HG02678 (cell line): ENCODE results near the gene APEH.

Source experiments
- ATAC-seq: cut with Tn5 transposase; IDR thresholded peaks from one replicate; pipeline ENCODE4 v1.9.1; 2021; ENCODE audit warnings: mild to moderate bottlenecking, moderate library complexity; ENCODE audit not compliant: unreplicated experiment

Gene APEH

DNA sequence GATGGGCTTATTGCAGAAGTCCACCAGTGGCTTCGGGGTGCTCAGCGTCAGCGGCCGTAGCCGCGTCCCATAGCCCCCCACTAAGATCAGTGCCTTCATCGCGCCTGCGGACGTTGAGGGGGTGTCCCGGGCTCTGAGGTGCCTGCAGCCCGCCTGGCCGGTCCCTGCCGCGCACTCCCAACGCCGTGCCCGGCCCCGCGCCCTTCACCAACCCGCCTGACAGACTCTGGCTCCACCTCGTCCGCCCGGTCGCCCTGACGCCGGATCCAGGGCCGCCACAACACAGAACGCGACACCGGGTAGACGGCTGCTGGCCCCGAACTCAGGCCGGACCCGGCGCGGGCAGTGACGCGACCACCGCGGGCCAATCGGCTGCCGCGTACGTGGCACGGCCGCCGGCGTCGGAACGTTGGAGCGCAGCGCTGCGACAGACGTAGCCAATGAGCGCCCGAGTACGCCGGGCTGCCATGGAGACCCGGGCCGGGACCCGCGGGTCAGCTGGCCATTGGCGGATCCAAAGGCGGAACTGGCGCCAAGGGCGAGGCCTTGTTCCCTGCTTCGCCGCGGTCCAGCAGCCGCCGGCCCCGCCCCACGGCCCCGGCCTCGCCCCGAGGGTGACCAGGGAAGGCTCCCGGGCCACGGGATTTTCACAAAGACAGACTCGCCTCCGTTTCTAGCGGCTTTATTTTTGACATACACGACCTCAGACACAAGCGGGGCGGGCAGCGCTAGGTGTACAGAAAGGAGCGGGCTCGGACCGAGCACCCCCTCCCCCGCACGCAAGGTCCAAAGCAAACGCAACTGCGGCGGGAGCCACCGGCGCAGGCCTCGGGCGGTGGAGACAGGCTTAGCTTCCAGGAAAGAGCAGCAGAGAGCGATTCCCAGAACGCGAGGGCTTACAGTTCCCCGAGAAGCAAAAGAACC lies 49.7 kb downstream of the APEH start, which contains the start of gene GMPPB:
Gene GMPPB, minus strand, starts transcription at position 324 of the 924 bp plus-strand sequence. Its CDS starts 225 bp downstream, at position 99.
- ATAC-seq = peak; percentile 81

GRCh38 chr3:49724586-49724985 lies 50.4 kb downstream of the APEH start:
- ATAC-seq = no peak

- ATAC-seq = no peak
Observed at GRCh38 chr3:49725906-49726681, 51.9 kb downstream of the APEH start.

DNA sequence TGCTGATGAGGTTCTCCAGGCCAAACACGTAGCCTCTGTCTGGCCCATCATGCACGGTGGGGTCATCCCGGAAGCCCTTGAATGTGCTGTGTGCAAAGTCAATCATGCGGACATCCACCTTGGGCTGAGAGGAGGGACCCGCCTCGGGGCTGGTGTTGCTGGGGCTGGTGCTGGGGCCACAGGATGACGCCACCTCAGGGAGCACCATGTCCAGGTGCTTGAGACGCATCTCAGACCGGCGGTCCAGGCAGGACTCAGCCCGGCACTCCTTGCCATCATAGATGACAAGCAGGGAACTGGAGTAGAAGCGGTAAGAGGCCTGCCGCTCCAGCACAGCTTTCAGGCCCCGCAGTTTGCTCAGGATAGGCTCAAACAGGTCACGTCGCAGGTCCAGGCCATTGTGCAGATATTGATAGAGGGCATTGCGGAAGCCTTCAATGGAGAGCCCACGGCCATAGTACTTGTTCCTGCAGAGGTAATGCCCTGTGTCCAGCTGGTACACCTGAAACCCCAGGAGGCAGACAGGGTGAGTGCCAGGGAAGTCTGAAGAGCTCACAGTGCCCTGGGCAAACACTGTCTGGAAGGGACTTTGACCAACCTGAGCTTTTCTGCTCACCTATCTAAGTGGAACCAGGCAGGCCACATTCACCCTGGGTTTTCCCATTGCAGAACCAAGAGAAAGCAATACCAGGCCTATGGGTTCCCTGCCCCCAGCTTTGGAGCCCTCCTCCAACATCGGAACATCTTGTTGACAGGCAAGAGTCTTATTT lies 53.2 kb downstream of the APEH start:
- no peak for ATAC-seq

DNA sequence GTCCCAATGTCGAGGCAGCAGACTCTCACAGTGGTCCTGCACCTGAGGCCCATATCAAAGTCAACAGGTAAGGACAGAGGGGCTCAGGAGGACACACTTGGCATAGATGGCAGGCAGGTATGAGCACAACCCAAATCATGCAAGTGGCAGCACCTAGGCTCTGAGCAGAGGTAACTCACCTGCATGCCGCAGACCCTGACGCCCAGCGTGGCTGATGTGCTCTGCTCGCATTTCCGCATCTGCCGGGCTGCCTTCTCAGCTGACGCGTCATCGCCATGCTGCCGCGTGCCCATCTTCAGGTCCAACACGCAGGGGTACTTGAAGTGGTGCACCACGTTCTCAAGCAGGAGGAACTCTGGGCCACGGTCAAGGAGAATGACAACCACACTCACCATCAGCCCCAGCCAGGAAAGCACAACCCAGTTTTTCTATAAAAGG lies 53.8 kb downstream of the APEH start:
- ATAC-seq = no peak

DNA sequence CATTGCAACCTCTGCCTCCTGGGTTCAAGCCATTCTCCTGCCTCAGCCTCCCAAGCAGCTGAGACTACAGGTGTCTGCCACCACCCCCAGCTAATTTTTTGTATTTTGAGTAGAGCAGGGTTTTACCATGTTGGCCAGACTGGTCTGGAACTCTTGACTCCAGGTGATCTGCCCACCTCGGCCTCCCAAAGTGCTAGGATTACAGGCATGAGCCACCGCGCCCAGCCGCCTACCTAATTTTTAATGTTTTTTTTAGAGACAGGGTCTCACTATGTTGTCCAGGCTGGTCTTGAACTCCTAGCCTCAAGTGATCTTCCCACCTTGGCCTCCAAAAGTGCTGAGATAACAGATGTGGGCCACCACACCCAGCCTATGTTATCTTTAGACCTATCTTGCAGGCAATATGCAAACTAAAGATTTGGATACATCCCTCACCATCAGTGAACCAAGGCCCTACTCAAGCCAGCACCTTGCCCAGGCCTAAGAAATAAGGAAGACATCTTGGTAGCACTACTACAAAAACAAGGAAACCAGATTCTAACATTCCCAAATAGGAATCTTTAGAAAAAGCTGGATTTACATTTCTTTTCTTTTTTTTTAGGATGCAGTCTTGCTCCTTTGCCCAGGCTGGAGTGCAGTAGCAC lies 55.9 kb downstream of the APEH start:
- ATAC-seq = no peak

DNA sequence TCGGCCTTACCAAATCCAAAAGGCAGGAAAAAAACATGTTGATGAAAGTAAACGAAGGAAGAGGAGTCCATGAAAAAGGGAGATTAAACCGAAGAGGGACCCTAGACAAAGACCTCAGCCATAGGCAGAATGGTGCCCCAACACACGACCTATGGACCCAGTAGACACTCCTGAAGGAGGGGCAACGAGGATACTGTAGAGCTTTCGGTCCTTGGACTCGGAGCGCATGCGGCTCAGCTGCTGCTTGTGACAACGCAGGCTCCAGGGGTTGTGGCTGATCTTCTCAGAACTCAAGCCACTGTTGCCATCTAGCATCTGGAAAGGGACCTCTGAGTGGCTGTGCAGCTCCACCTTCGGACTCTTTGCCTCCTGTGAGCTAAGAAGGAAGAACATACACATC lies 58.4 kb downstream of the APEH start:
- ATAC-seq = no peak

DNA sequence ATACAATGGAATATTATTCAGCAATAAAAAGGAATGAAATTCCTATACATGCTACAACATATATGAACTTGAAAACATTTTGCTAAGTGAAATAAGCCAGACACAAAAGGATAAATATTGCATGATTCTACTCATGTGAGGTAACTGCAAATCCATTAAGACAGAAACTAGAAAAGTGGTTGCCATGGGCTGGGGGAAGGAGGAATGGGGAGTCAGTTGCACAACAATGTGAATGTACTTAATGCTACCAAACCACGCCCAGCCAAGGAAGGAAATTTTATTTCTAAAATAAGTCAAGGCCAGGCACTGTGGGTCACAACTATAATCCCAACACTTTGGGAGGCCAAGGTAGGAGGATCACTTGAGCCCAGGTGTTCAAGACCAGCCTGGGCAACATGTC lies 59.4 kb downstream of the APEH start:
- no peak for ATAC-seq
